ENCODE measurements around the gene KDM8.

DNA sequence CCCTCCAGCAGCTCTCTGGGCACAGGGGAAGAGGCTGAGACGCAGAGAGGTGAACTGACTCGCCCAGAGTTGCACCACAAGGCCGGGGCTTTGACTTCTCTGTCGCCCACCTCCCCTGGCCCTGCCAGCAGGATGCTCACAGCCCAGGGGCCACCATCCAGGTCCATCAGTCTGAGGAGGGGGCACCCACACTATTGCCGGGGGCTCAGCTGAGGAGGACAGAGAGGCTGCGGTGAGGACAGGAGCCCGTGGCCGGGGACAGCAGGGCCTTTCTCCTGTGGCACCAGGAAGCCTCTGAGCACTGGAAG is 32.6 kb downstream of the KDM8 start:
- TF ChIP-seq ZFP30 (CRISPR knock-in tag; IDR thresholded peaks at IDR 0.05), result no peak
- no peak for TF ChIP-seq ARNTL (CRISPR knock-in tag; IDR thresholded peaks at IDR 0.05; ENCODE audit: borderline replicate concordance, low read depth)
- TF ChIP-seq CSDC2 (CRISPR knock-in tag; IDR thresholded peaks at IDR 0.05), result no peak
- no peak for TF ChIP-seq CREB5 (CRISPR knock-in tag; IDR thresholded peaks at IDR 0.05; ENCODE audit: low read depth)

Data from SK-N-SH treated with all-trans-retinoic acid at 6 μM for 48 hours (cell line).